GM12865 (cell line): Measurements from ENCODE around the gene B9D2.
"Not testable (repeated sequence)": the region's sequence is repeated elsewhere in the genome, so short reads cannot be mapped to it uniquely, and the experiment has no call there.

ENCODE experiments used
- DNase-seq: peaks from one replicate; pipeline ENCODE4 v3.0.0; 2010; ENCODE audit warnings: low read depth
- H3K4me3 ChIP-seq: 2 replicates; pipeline ENCODE4 v1.5.1; 2011; ENCODE audit warnings: mild to moderate bottlenecking, low read depth, low read length, control low read depth
- TF ChIP-seq, protein P1 (sequence below): IDR thresholded peaks from 2 replicates; pipeline ENCODE4 v1.5.1; 2011; ENCODE audit warnings: low read length, control low read depth, low read depth, inconsistent platforms; ENCODE audit not compliant: insufficient read depth; ENCODE audit errors: missing control alignments

B9D2 gene

DNA sequence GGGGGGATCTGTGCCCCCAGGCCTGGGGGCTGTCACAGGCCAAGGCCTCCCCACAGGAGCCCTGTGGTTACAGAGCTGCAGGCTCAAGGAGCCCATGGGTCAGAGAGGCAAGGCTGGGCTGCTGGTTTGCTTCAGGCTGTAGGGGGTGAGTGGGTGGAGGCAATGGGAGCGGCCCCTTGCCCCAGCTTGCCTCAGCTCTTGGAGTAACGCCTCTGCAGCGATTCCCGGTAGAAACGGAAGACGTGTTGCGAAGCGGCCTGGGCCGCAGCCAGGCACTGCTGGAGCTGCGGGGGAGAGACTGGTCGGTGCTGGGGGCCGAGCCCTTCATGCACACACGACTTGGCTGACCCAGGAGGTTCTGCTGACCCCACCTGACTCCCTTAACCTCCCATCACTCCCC lies 22.5 kb upstream of the B9D2 start:
- TF ChIP-seq, protein P1, sequence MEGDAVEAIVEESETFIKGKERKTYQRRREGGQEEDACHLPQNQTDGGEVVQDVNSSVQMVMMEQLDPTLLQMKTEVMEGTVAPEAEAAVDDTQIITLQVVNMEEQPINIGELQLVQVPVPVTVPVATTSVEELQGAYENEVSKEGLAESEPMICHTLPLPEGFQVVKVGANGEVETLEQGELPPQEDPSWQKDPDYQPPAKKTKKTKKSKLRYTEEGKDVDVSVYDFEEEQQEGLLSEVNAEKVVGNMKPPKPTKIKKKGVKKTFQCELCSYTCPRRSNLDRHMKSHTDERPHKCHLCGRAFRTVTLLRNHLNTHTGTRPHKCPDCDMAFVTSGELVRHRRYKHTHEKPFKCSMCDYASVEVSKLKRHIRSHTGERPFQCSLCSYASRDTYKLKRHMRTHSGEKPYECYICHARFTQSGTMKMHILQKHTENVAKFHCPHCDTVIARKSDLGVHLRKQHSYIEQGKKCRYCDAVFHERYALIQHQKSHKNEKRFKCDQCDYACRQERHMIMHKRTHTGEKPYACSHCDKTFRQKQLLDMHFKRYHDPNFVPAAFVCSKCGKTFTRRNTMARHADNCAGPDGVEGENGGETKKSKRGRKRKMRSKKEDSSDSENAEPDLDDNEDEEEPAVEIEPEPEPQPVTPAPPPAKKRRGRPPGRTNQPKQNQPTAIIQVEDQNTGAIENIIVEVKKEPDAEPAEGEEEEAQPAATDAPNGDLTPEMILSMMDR = no peak
- no peak overlapping the region for H3K4me3 ChIP-seq
- DNase-seq = no peak

DNA sequence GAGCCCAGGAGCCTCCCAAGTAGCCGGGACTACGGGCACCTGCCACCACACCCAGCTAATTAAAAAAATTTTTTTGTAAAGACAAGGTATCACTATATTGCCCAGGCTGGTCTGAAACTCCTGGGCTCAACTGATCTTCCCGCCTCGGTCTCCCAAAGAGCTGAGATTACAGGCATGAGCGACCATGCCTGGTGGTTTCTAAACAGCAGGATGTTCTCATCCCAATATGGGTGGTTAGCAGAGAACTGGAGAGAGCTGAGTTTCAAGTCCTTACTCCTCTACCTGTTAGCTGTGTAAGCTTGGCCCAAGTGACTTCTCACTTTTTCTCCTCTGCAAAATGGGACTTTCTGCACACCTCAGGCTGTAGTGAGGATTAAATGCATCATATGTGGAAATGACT lies 20.4 kb upstream of the B9D2 start:
- H3K4me3 ChIP-seq = no peak overlapping the region
- TF ChIP-seq, protein P1 = no peak
- DNase-seq = peak; percentile 25

DNA sequence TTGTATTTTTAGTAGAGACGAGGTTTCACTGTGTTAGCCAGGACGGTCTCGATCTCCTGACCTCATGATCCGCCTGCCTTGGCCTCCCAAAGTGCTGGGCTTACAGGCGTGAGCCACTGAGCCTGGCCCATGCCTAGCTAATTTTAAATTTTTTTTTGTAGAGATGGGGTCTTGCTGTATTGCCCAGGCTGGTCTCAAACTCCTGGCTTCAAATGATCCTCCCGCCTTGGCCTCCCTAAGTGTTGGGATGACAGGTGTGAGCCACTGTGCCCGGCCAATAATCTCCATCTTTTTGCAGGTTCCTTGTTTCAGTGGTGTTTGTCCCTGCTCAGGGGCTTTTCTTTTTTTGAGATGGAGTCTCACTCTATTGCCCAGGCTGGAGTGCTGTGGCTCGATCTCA lies 17.6 kb upstream of the B9D2 start:
- DNase-seq, H3K4me3 ChIP-seq: not testable (repeated sequence)

DNA sequence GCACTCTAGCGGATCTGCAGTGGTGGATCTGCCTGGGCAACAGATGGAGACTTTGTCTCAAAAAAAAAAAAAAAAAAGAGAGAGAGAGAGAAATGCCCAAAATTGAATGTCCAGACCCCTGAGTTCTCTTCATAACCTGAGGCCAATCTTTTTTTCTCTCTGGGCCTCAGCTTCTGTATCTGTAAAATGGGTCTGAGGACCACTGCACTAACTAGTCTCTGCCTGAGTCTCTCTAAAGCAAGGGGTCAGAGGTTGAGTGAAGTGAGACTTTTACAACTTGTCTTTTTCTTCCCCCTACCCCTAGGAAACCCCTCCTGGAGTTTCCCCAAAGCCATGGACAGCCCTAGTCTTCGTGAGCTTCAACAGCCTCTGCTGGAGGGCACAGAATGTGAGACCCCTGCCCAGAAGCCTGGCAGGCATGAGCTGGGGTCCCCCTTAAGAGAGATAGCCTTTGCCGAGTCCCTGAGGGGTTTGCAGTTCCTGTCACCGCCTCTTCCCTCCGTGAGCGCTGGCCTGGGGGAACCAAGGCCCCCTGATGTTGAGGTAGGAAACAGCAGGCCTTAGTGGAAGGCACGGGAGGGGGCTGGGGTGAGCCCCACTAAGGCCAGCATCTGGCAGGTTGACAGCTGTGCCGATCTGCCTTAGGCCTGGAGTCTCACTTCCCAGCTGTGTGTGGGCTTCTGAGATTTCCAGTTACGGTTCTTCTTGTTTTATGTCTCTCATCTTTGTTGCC lies 14.2 kb upstream of the B9D2 start:
- H3K4me3 ChIP-seq = no peak overlapping the region
- TF ChIP-seq, protein P1 = peak; percentile 41
- DNase-seq = peak; percentile 75

DNA sequence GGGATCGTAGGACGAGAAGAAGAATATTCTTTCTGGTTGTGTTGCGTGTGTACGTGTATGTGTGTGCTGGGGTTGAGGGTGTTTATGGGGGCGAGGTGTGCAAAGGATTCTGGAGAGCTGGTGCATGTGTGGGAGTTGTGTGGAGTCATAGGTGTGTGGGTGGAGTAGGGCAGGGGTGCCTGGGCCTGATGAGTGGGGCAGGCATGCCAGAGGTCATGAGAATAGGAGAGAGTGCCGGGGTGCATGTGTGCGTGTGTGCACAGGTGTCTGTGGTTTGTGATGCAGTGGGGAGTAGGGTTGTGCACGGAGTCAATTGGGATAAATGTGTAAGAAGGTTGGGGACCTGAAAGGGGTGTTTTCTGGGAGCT lies 13.0 kb upstream of the B9D2 start:
- no peak overlapping the region for H3K4me3 ChIP-seq
- no peak for DNase-seq
- TF ChIP-seq, protein P1 = no peak

DNA sequence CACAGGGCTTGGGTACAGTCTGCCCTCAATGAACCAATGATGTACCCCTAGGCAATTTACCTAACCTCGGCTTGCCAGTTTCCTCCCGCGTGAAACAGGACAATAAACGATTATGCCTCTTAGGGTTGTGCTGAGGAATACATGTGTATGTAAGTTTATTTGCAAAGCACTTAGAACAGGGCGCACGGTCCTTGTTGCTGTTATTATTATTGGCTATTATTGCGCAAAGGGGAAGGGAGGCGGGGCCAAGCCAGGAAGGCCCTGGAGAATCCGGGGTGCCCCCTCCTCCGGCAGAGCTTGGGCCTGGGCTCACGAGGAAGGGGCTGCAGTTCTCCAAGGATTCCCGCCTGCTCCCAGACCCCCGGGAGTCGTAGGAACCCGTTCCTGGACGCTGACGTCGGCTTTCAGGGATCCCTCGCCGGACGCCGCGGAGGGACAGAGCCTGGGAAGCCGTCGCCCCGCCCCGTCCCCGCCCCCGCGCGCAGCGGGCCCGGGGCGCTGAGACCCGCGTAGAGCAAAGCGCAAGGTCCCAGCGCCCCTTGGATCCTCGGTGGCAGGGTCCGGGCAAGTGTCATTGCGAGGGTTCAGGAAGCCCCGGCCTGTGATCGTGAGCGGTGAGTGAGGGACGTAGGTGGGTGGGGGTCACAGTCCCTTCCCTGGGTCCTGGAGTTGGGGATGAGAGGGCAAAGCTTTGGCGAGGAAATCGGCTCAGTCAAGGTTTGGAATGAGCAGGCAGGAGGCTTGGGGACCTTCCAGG lies 12.5 kb upstream of the B9D2 start, which contains the start of gene TMEM91:
TMEM91 (plus strand) TSS at position 293 of the 757 bp plus-strand sequence. CDS start 1,777 bp downstream, outside the sequence.
- H3K4me3 ChIP-seq = peak within 1 kb of the TSS; percentile 21; the same call in 1 of the 2 replicates
- TF ChIP-seq, protein P1 = no peak

DNA sequence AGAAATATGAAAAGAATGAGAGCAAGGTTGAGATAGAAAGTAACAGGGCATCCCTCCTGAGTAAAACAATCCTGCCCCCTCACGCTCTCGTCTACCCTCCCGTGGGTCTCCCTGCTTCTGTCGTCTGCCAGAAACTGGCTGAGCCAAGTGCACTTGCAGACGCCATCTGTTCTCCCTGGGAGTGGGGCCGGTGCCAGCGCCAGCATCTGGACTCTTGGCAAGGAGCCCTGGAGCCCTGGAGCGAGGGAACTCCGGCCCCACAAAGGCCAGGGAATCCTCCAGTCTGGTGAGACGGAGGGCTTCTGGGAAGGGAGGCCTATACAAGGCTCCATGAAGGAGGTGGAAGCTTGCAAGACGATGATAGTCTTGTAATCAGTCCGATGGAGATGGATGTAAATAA lies 10.0 kb upstream of the B9D2 start:
- no peak overlapping the region for H3K4me3 ChIP-seq
- TF ChIP-seq, protein P1 = no peak
- DNase-seq = no peak

More for the DNA sequence above, 12.5 kb upstream of the B9D2 start, which contains the start of gene TMEM91:
- no peak for DNase-seq
